C4-2B (cell line): Measurements from ENCODE around the gene FAM110A.
"Not testable (repeated sequence)": the region's sequence is repeated elsewhere in the genome, so short reads cannot be mapped to it uniquely, and the experiment has no call there.

Experiments used
- CTCF ChIP-seq: fragments of 450-650 bp; conservative IDR thresholded peaks from 2 replicates; pipeline ENCODE4 v1.5.1; 2017; ENCODE audit warnings: mild to moderate bottlenecking
- ZFX ChIP-seq: fragments of 450-650 bp; IDR thresholded peaks from 2 replicates; pipeline ENCODE4 v1.6.1; 2017

- TF ChIP-seq CTCF, ZFX: not testable (repeated sequence)
Observed at GRCh38 chr20:811776-812434, 21.6 kb upstream of the FAM110A start.
